Measurements from ENCODE around the gene TCOF1. TPM values are rescaled to one million over a fixed set of nuclear protein-coding genes. Genes with fewer than 3 reads are reported as not detected.
A peak's percentile ranks its signal among the peaks of the same experiment; 100 is the strongest.

Gene TCOF1, protein sequence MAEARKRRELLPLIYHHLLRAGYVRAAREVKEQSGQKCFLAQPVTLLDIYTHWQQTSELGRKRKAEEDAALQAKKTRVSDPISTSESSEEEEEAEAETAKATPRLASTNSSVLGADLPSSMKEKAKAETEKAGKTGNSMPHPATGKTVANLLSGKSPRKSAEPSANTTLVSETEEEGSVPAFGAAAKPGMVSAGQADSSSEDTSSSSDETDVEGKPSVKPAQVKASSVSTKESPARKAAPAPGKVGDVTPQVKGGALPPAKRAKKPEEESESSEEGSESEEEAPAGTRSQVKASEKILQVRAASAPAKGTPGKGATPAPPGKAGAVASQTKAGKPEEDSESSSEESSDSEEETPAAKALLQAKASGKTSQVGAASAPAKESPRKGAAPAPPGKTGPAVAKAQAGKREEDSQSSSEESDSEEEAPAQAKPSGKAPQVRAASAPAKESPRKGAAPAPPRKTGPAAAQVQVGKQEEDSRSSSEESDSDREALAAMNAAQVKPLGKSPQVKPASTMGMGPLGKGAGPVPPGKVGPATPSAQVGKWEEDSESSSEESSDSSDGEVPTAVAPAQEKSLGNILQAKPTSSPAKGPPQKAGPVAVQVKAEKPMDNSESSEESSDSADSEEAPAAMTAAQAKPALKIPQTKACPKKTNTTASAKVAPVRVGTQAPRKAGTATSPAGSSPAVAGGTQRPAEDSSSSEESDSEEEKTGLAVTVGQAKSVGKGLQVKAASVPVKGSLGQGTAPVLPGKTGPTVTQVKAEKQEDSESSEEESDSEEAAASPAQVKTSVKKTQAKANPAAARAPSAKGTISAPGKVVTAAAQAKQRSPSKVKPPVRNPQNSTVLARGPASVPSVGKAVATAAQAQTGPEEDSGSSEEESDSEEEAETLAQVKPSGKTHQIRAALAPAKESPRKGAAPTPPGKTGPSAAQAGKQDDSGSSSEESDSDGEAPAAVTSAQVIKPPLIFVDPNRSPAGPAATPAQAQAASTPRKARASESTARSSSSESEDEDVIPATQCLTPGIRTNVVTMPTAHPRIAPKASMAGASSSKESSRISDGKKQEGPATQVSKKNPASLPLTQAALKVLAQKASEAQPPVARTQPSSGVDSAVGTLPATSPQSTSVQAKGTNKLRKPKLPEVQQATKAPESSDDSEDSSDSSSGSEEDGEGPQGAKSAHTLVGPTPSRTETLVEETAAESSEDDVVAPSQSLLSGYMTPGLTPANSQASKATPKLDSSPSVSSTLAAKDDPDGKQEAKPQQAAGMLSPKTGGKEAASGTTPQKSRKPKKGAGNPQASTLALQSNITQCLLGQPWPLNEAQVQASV (N-terminal part only)
- 10 to 100 TPM in 3 of 4 donors, 1 to 10 TPM in 1; 9.4 to 40.0 (median 20.1) TPM for total RNA-seq

DNA sequence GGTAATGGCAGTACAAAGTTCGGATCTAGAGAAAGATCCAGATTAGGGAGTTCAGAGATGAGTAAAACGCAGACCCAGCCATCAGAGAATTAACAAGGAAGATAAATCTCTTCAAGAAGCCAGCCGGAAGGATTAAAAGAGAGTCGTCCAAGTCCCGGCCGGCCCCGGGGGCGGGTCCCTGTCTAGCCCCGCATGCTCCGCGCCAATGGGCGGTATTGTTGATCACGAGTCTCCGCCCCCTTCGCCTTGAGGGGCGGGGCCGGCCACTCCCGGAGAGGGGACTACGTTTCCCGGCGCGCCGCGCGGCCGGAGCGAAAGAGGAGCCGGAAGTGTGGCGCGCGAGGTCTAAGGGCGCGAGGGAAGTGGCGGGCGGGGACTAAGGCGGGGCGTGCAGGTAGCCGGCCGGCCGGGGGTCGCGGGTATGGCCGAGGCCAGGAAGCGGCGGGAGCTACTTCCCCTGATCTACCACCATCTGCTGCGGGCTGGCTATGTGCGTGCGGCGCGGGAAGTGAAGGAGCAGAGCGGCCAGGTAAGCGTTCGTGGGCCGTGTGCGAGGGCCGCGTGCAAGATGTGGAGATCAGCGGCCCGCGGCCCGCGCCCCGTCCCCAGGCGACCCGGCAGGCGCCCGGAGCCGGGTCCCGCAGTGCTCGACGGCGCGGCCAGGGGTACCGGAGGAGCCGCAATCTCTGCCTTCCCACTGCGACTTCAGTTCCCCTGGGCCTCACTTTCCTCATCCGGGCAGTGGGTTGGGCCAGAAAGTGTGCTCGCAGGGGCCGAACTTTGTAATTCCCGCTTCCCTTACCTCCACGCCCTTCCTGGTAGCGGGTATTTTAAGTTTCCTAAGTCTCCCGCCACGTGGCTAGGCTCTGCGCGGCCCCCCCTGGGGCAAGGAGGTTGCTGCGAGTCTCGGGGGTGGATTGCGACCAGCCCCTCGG, at the start of gene TCOF1:
TCOF1 (plus strand) TSS at position 372 of the 935 bp plus-strand sequence; CDS start at position 422, 50 bp downstream.
- DNase-seq, result peak; percentile 96 to 98
- H3K36me3 ChIP-seq, result no peaks in the 10 kb centered on the region
- no peaks in the 10 kb centered on the region for H3K27me3 ChIP-seq
- H3K9me3 ChIP-seq, result no peaks in the 10 kb centered on the region
- no peaks in the 10 kb centered on the region for H3K4me1 ChIP-seq
- no peak for TF ChIP-seq CTCF (IDR thresholded peaks at IDR 0.05)
- TF ChIP-seq POLR2A (IDR thresholded peaks at IDR 0.05), result peak in 1 of 2 donors; percentile 42
- intact Hi-C loops (cut with DNase I; ENCODE audit: low total_unique reads), result no loop called here
- peak within 1 kb of the TSS; percentile 23 to 67 for H3K27ac ChIP-seq
- H3K4me3 ChIP-seq, result peak within 1 kb of the TSS; percentile 38 to 87

DNA sequence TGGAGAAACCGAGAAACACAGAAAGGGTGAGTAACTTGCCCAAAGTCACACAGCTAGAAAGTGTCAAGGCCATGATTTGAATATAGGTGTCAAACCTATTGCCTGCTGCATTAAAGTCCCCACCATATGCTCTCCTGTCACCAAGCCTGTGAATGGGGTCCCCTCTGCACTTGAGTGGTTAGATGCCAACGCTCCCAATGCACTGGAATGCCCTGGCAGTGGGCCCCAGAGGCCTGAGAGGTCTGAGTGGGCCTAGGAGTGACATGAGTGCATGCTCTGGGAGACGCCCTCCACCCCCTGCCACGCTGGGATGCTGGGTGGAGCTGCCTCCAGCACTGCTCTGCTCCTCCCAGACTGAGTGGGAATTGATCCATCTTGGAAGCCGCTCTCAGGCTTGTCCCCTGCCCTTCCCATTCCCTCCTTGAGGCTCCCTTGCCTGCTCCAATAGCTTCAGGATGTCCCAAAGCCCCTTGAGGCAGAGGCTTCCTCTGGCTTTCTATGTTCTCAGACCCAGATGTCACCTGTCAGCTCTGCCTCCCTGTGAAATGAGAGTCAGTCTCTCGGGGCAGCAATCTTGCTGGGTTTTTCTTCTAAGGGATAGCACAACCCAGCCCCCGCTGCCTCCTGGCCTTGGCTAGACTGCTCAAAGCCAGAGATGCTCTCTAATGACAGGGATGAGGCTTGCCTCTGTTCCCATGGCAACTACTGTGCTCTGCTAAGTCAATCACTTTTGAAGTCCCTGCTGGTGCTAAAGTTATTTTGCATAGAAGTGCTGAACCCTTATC, 48.2 kb upstream of the TCOF1 start:
- peaks cover 0 to 4% of the 10 kb centered on the region in 2 donors for H3K4me1 ChIP-seq
- DNase-seq, result no peak

GRCh38 chr5:150309886-150310239, 47.6 kb upstream of the TCOF1 start:
- no peak for DNase-seq
- no peak for TF ChIP-seq CTCF (IDR thresholded peaks at IDR 0.05)
- no peak for TF ChIP-seq POLR2A (IDR thresholded peaks at IDR 0.05)
- no peaks in the 10 kb centered on the region for H3K27me3 ChIP-seq
- intact Hi-C loops (cut with DNase I; ENCODE audit: low total_unique reads), result no loop called here
- H3K27ac ChIP-seq, result no peak overlapping the region
- H3K4me3 ChIP-seq, result no peak overlapping the region
- no peaks in the 10 kb centered on the region for H3K9me3 ChIP-seq
- H3K4me1 ChIP-seq, result no peaks in the 10 kb centered on the region
- no peaks in the 10 kb centered on the region for H3K36me3 ChIP-seq

More for the DNA sequence above, 48.2 kb upstream of the TCOF1 start:
- H3K9me3 ChIP-seq, result no peaks in the 10 kb centered on the region
- H3K27me3 ChIP-seq, result no peaks in the 10 kb centered on the region
- TF ChIP-seq CTCF (IDR thresholded peaks at IDR 0.05), result no peak
- H3K27ac ChIP-seq, result no peak overlapping the region
- no peaks in the 10 kb centered on the region for H3K36me3 ChIP-seq
- intact Hi-C loops (cut with DNase I; ENCODE audit: low total_unique reads), result no loop called here
- no peak overlapping the region for H3K4me3 ChIP-seq

GRCh38 chr5:150310246-150310645, 47.3 kb upstream of the TCOF1 start:
- intact Hi-C loops (cut with DNase I; ENCODE audit: low total_unique reads), result no loop called here
- Histone ChIP-seq H3K4me1 (no peaks in the 10 kb centered on the region), H3K4me3 (no peak overlapping the region), H3K36me3 (no peaks in the 10 kb centered on the region), H3K27ac (no peak overlapping the region), H3K9me3 (no peaks in the 10 kb centered on the region), H3K27me3 (no peaks in the 10 kb centered on the region)
- no peak for DNase-seq
- TF ChIP-seq CTCF (IDR thresholded peaks at IDR 0.05) (no peak), POLR2A (IDR thresholded peaks at IDR 0.05) (no peak)
